Measurements from ENCODE around the gene KCNJ6. TPM values are rescaled to one million over a fixed set of nuclear protein-coding genes. Genes with fewer than 3 reads are reported as not detected.

KCNJ6 gene
- total and polyA plus RNA-seq, 5 donors = 0.03 TPM; not detected in 4

DNA sequence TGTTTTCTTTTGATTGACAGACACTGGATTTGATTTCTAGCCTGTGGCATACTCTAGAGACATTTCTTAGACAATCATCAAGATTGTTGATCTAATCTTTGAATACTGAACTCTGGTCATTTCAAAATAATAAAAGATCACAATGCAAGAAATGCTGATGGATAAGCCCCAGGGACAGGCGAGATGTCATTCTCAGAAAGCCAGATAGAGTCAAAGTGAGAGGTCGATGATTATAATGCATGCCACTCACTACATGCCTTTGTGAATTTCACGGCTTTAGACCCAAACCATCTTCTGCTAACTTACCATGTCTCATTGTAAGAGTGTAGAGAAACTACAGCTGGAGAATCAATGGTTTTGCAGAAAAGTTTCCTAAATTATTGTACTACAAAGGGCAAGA is 292.6 kb downstream of the KCNJ6 start:
- no peaks in the 10 kb centered on the region for H3K9me3 ChIP-seq (ENCODE audit: control insufficient read depth, low read length)
- no peak for DNase-seq
- H3K4me1 ChIP-seq (ENCODE audit: control insufficient read depth, insufficient read depth, low read length) = peaks cover 5% of the 10 kb centered on the region
- no peak for ATAC-seq
- H3K4me3 ChIP-seq (ENCODE audit: low read length) = no peak overlapping the region
- H3K27ac ChIP-seq (ENCODE audit: low read length) = no peak overlapping the region
- intact Hi-C loops (cut with DNase I) = no loop called here
- no peaks in the 10 kb centered on the region for H3K27me3 ChIP-seq (ENCODE audit: control insufficient read depth, insufficient read depth)
- 70% methylated on average over 3 of the region's 3 CpGs for WGBS

- intact Hi-C loops (cut with DNase I) = no loop called here
- Histone ChIP-seq H3K4me1 (ENCODE audit: control insufficient read depth, insufficient read depth, low read length) (peaks cover 5% of the 10 kb centered on the region), H3K4me3 (ENCODE audit: low read length) (no peak overlapping the region), H3K9me3 (ENCODE audit: control insufficient read depth, low read length) (no peaks in the 10 kb centered on the region), H3K27me3 (ENCODE audit: control insufficient read depth, insufficient read depth) (no peaks in the 10 kb centered on the region), H3K27ac (ENCODE audit: low read length) (peak overlapping the region; percentile 13)
- WGBS = 34% methylated on average over 3 of the region's 3 CpGs
- ATAC-seq (peak; percentile 13 to 28), DNase-seq (no peak)
Observed at GRCh38 chr21:37623183-37623582, 293.1 kb downstream of the KCNJ6 start.

DNA sequence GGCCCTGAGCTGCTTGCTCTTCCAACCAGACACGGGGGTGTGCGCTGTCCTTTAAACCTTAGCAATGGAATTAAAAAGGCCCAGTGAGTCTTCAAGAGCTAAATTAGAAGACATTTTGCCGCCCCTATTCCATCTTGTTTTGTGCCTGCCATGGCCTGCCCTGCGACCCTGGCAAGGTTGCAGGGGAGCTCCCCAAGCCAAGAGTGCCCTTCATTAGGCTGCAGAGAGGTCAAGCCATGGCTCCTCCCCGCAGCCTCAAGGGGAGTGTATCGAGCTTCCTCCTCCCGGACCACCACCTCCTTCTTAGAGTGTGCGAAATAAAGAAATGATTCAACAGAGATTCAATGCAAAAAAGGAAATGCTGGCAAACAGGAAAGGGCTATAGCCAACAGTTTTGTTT is 293.5 kb downstream of the KCNJ6 start:
- peak in 1 of 3 donors; percentile 39 for DNase-seq
- no peaks in the 10 kb centered on the region for H3K27me3 ChIP-seq (ENCODE audit: control insufficient read depth, insufficient read depth)
- no peaks in the 10 kb centered on the region for H3K9me3 ChIP-seq (ENCODE audit: control insufficient read depth, low read length)
- intact Hi-C loops (cut with DNase I) = no loop called here
- peak overlapping the region; percentile 13 for H3K27ac ChIP-seq (ENCODE audit: low read length)
- no peak overlapping the region for H3K4me3 ChIP-seq (ENCODE audit: low read length)
- H3K4me1 ChIP-seq (ENCODE audit: control insufficient read depth, insufficient read depth, low read length) = peaks cover 5% of the 10 kb centered on the region
- ATAC-seq = peak; percentile 20 to 26
- WGBS = 64% methylated on average over 8 of the region's 8 CpGs

DNA sequence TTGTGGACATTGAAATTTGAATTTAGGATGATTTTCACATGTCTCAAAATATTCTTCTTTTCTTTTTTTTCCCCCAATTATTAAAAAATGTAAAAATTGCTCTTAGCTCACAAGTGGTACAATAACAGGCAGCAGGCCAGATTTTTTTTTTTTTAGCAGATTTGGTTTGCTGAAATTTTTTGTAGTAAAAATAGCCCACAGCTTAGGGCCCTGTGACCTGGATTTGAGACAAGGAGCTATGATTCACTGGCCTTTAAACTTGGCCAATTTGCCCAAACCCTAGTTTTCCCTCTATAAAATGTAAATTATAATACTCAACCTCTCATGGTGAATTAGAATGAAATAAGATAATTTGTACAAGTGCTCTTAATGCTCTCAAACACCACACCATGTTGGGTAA is 295.9 kb downstream of the KCNJ6 start:
- peaks cover 5% of the 10 kb centered on the region for H3K4me1 ChIP-seq (ENCODE audit: control insufficient read depth, insufficient read depth, low read length)
- H3K9me3 ChIP-seq (ENCODE audit: control insufficient read depth, low read length) = no peaks in the 10 kb centered on the region
- no peaks in the 10 kb centered on the region for H3K27me3 ChIP-seq (ENCODE audit: control insufficient read depth, insufficient read depth)
- intact Hi-C loops (cut with DNase I) = no loop called here
- ATAC-seq (no peak), DNase-seq (no peak)
- no peak overlapping the region for H3K27ac ChIP-seq (ENCODE audit: low read length)
- no peak overlapping the region for H3K4me3 ChIP-seq (ENCODE audit: low read length)

DNA sequence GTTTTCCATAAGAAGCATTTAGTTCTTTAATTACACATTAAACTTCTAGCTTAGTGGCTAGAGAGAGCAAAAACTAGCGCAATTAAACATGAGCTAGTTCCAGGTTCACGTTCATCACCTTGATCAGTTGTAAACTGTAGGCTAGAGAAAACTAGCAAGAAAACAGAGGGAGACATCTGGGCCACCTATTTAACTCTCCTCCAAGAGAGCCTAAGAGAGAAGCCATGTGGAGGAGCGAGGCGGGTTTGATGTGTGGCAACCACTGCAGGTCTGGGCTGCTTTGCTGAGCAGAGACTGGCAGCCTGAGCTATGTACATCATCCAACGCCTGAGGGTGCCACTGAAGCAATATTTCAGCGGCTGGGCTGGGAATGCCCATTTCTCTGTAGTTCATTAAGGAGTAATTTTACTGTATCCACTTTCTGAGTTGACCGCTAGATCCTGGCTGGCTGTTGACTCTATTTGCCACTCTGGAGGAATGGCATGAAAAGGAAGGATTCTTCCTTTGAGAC is 296.7 kb downstream of the KCNJ6 start:
- H3K27me3 ChIP-seq (ENCODE audit: control insufficient read depth, insufficient read depth) = no peaks in the 10 kb centered on the region
- ATAC-seq = peak; percentile 55 to 59
- no peak overlapping the region for H3K27ac ChIP-seq (ENCODE audit: low read length)
- H3K4me1 ChIP-seq (ENCODE audit: control insufficient read depth, insufficient read depth, low read length) = peaks cover 5% of the 10 kb centered on the region
- WGBS = 80% methylated on average over 7 of the region's 7 CpGs
- intact Hi-C loops (cut with DNase I) = no loop called here
- no peak overlapping the region for H3K4me3 ChIP-seq (ENCODE audit: low read length)
- no peaks in the 10 kb centered on the region for H3K9me3 ChIP-seq (ENCODE audit: control insufficient read depth, low read length)
- peak in 1 of 3 donors; percentile 42 for DNase-seq

- H3K9me3 ChIP-seq (ENCODE audit: control insufficient read depth, low read length) = no peaks in the 10 kb centered on the region
- DNase-seq (no peak), ATAC-seq (no peak)
- no peak overlapping the region for H3K4me3 ChIP-seq (ENCODE audit: low read length)
- no peaks in the 10 kb centered on the region for H3K27me3 ChIP-seq (ENCODE audit: control insufficient read depth, insufficient read depth)
- WGBS = 88% methylated on average over 7 of the region's 7 CpGs
- H3K4me1 ChIP-seq (ENCODE audit: control insufficient read depth, insufficient read depth, low read length) = peaks cover 3% of the 10 kb centered on the region
- no peak overlapping the region for H3K27ac ChIP-seq (ENCODE audit: low read length)
- intact Hi-C loops (cut with DNase I) = no loop called here
Observed at GRCh38 chr21:37618081-37618480, 298.2 kb downstream of the KCNJ6 start.

- ATAC-seq = no peak
- 89% methylated on average over 6 of the region's 6 CpGs for WGBS
- no peaks in the 10 kb centered on the region for H3K9me3 ChIP-seq (ENCODE audit: control insufficient read depth, low read length)
Observed at GRCh38 chr21:37615962-37616361, 300.3 kb downstream of the KCNJ6 start.

DNA sequence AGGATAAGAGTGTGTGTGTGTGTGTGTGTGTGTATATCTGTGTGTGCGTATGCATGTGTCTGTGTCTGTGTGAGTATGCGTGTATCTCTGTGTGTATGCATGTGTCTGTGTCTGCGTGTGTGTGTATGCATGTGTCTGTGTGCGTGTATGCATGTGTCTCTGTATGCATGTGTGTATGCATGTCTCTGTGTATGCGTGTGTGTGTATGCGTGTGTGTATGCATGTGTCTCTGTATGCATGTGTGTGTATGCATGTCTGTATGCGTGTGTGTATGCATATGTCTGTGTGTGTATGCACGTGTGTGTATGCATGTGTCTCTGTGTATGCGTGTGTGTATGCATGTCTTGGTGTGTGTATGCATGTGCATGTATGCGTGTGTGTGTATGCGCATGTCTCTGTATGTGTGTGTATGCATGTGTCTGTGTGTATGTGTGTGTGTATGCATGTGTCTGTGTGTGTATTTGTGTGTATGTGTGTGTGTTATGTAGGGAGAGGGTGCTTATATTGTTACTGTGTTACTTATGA is 301.8 kb downstream of the KCNJ6 start:
- DNase-seq (no peak), ATAC-seq (no peak)
- Histone ChIP-seq H3K4me1 (ENCODE audit: control insufficient read depth, insufficient read depth, low read length) (no peaks in the 10 kb centered on the region), H3K4me3 (ENCODE audit: low read length) (no peak overlapping the region), H3K9me3 (ENCODE audit: control insufficient read depth, low read length) (no peaks in the 10 kb centered on the region), H3K27me3 (ENCODE audit: control insufficient read depth, insufficient read depth) (no peaks in the 10 kb centered on the region), H3K27ac (ENCODE audit: low read length) (no peak overlapping the region)
- WGBS = 97% methylated on average over 11 of the region's 11 CpGs
- intact Hi-C loops (cut with DNase I) = no loop called here

More at GRCh38 chr21:37615962-37616361, 300.3 kb downstream of the KCNJ6 start:
- Histone ChIP-seq H3K4me3 (ENCODE audit: low read length) (no peak overlapping the region), H3K27ac (ENCODE audit: low read length) (no peak overlapping the region), H3K4me1 (ENCODE audit: control insufficient read depth, insufficient read depth, low read length) (no peaks in the 10 kb centered on the region), H3K27me3 (ENCODE audit: control insufficient read depth, insufficient read depth) (no peaks in the 10 kb centered on the region)
- intact Hi-C loops (cut with DNase I) = no loop called here
- no peak for DNase-seq

- intact Hi-C loops (cut with DNase I) = no loop called here
- no peaks in the 10 kb centered on the region for H3K9me3 ChIP-seq (ENCODE audit: control insufficient read depth, low read length)
- DNase-seq (no peak), ATAC-seq (no peak)
- no peaks in the 10 kb centered on the region for H3K27me3 ChIP-seq (ENCODE audit: control insufficient read depth, insufficient read depth)
- H3K4me3 ChIP-seq (ENCODE audit: low read length) = no peak overlapping the region
- WGBS = 69% methylated on average over 4 of the region's 4 CpGs
- no peak overlapping the region for H3K27ac ChIP-seq (ENCODE audit: low read length)
- H3K4me1 ChIP-seq (ENCODE audit: control insufficient read depth, insufficient read depth, low read length) = no peaks in the 10 kb centered on the region
Observed at GRCh38 chr21:37607081-37607480, 309.2 kb downstream of the KCNJ6 start.

- H3K4me1 ChIP-seq (ENCODE audit: control insufficient read depth, insufficient read depth, low read length) = no peaks in the 10 kb centered on the region
- intact Hi-C loops (cut with DNase I) = no loop called here
- H3K4me3 ChIP-seq (ENCODE audit: low read length) = no peak overlapping the region
- no peaks in the 10 kb centered on the region for H3K27me3 ChIP-seq (ENCODE audit: control insufficient read depth, insufficient read depth)
- DNase-seq (no peak), ATAC-seq (no peak)
- no peaks in the 10 kb centered on the region for H3K9me3 ChIP-seq (ENCODE audit: control insufficient read depth, low read length)
- 87% methylated on average over 10 of the region's 10 CpGs for WGBS
- H3K27ac ChIP-seq (ENCODE audit: low read length) = no peak overlapping the region
Observed at GRCh38 chr21:37606549-37606948, 309.7 kb downstream of the KCNJ6 start.

GRCh38 chr21:37605006-37605405 is 311.3 kb downstream of the KCNJ6 start:
- no peak for ATAC-seq
- intact Hi-C loops (cut with DNase I) = no loop called here
- Histone ChIP-seq H3K27ac (ENCODE audit: low read length) (no peak overlapping the region), H3K9me3 (ENCODE audit: control insufficient read depth, low read length) (no peaks in the 10 kb centered on the region), H3K4me1 (ENCODE audit: control insufficient read depth, insufficient read depth, low read length) (no peaks in the 10 kb centered on the region), H3K4me3 (ENCODE audit: low read length) (no peak overlapping the region), H3K27me3 (ENCODE audit: control insufficient read depth, insufficient read depth) (no peaks in the 10 kb centered on the region)
- no peak for DNase-seq

- ATAC-seq (no peak), DNase-seq (no peak)
- Histone ChIP-seq H3K27me3 (ENCODE audit: control insufficient read depth, insufficient read depth) (no peaks in the 10 kb centered on the region), H3K9me3 (ENCODE audit: control insufficient read depth, low read length) (no peaks in the 10 kb centered on the region), H3K4me1 (ENCODE audit: control insufficient read depth, insufficient read depth, low read length) (no peaks in the 10 kb centered on the region), H3K27ac (ENCODE audit: low read length) (no peak overlapping the region), H3K4me3 (ENCODE audit: low read length) (no peak overlapping the region)
- intact Hi-C loops (cut with DNase I) = no loop called here
- WGBS = 75% methylated on average over 2 of the region's 2 CpGs
Observed at GRCh38 chr21:37603129-37603528, 313.1 kb downstream of the KCNJ6 start.

Measured in right cardiac atrium (tissue), 5 donors.